ENCODE data around the gene SMG5.

Gene SMG5

DNA sequence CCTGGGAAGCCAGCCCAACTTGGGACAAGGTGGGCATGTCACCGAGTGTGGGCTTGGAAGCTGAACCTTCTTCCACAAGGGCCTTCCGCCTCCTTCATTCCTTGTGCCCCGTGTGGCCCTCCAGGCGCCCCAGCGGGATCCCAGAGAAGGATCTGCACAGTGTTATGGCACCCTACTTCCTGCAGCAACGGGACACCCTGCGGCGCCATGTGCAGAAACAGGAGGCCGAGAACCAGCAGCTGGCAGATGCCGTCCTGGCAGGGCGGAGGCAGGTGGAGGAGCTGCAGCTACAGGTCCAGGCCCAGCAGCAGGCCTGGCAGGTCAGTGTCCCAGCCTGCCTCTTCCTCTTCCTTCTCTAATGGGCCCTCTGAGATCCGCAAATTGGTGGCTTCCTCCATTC lies 46.5 kb downstream of the SMG5 start:
- Histone ChIP-seq H3K27ac (no peak overlapping the region), H3K4me3 (no peak overlapping the region), H3K27me3 (no peaks in the 10 kb centered on the region), H3K4me1 (no peaks in the 10 kb centered on the region), H3K36me3 (peaks cover 55 to 92% (median 67%) of the 10 kb centered on the region in 3 donors), H3K9me3 (no peaks in the 10 kb centered on the region)
- TF ChIP-seq, protein P1, sequence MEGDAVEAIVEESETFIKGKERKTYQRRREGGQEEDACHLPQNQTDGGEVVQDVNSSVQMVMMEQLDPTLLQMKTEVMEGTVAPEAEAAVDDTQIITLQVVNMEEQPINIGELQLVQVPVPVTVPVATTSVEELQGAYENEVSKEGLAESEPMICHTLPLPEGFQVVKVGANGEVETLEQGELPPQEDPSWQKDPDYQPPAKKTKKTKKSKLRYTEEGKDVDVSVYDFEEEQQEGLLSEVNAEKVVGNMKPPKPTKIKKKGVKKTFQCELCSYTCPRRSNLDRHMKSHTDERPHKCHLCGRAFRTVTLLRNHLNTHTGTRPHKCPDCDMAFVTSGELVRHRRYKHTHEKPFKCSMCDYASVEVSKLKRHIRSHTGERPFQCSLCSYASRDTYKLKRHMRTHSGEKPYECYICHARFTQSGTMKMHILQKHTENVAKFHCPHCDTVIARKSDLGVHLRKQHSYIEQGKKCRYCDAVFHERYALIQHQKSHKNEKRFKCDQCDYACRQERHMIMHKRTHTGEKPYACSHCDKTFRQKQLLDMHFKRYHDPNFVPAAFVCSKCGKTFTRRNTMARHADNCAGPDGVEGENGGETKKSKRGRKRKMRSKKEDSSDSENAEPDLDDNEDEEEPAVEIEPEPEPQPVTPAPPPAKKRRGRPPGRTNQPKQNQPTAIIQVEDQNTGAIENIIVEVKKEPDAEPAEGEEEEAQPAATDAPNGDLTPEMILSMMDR (IDR thresholded peaks at IDR 0.05) = no peak
- no peak for DNase-seq
- intact Hi-C loops (cut with DNase I; ENCODE audit: low total_unique reads) = no loop called here

DNA sequence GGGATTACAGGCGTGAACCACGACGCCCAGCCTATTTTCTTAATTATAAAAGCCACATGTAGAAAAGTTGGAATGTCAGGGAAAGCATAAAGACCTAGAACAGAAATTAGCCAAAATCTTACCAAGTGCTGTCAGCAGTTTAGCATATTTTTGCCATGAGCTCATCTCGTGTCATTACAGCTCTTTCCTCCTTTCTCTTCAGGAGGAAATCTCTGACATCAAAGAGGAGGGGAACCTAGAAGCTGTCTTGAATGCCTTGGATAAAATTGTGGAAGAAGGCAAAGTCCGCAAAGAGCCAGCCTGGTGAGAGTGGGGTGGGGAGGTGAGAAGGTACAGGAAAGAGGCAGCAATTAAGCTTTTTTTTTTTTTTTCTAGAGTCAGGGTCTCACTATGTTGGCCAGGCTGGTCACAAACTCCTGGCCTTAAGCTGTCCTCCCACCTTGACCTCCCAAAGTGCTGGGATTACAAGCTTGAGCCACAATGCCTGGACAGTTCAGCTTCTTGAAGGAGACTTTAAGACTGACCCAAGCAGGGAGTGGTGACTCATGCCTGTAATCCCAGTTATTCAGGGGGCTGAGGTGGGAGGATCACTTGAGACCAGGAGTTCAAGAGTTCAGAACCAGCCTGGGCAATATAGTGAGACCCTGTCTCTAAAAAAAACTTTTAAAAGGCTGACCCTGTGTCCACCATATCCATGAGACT lies 49.0 kb downstream of the SMG5 start:
- Histone ChIP-seq H3K4me3 (no peak overlapping the region), H3K9me3 (no peaks in the 10 kb centered on the region), H3K27ac (no peak overlapping the region), H3K36me3 (peaks cover 51 to 84% (median 53%) of the 10 kb centered on the region in 3 donors), H3K4me1 (no peaks in the 10 kb centered on the region), H3K27me3 (no peaks in the 10 kb centered on the region)
- TF ChIP-seq, protein P1 (IDR thresholded peaks at IDR 0.05) = no peak
- no peak for DNase-seq
- intact Hi-C loops (cut with DNase I; ENCODE audit: low total_unique reads) = no loop called here

DNA sequence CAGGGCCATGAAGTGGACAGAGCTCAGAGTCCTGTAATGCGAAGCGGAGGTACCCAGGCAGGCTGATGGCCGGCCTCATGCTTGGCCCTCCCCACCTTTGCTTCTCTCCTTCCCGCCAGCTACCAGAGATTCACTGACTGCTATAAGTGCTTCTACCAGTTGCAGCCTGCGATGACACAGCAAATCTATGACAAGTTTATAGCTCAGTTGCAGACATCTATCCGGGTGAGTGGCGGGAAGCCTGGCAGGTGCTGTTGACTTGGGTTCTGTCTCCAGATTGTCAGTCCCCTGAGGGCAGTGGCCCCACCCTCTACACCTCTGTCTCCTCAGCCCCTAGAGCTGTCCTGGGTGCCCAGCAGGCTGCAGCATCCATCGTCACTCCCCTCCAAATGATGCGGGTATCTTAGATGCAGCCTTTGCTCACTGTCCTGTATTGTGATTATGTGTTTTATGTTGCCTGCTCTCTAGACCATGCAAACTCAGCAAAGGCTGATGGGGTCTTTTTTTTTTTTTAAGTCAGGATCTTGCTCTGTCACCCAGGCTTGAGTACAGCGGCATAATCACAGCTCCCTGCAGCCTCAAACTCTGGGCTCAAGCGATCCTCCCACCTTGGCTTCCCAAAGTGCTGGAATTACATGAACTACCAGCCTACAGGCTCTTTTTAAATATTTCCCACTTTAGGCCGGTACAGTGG lies 50.3 kb downstream of the SMG5 start:
- TF ChIP-seq, protein P1 (IDR thresholded peaks at IDR 0.05) = no peak
- intact Hi-C loops (cut with DNase I; ENCODE audit: low total_unique reads) = no loop called here
- Histone ChIP-seq H3K27ac (no peak overlapping the region), H3K9me3 (no peaks in the 10 kb centered on the region), H3K27me3 (no peaks in the 10 kb centered on the region), H3K36me3 (peaks cover 38 to 83% (median 44%) of the 10 kb centered on the region in 3 donors), H3K4me3 (no peak overlapping the region), H3K4me1 (no peaks in the 10 kb centered on the region)
- no peak for DNase-seq

DNA sequence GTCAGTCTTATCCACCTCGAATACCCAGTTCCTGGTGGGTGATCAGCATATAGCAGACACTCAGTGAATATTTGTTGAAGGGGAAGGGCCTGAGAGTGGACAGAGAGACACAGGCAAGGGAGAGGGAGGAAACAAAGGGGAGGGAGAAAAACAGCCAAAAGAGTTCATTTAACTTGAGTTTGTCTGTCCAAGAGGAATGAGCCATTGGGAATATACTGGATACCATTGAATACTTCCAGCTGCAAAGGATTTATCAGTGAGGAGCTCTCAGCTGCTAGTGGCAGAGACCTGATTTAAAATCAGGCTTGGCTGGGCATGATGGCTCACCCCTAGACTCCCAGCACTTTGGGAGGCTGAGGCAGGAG lies 52.2 kb downstream of the SMG5 start:
- peaks cover 32 to 80% (median 37%) of the 10 kb centered on the region in 3 donors for H3K36me3 ChIP-seq
- TF ChIP-seq, protein P1 (IDR thresholded peaks at IDR 0.05) = no peak
- H3K9me3 ChIP-seq = no peaks in the 10 kb centered on the region
- no peaks in the 10 kb centered on the region for H3K27me3 ChIP-seq
- no peak overlapping the region for H3K27ac ChIP-seq
- H3K4me1 ChIP-seq = no peaks in the 10 kb centered on the region
- no peak overlapping the region for H3K4me3 ChIP-seq
- no peak for DNase-seq
- intact Hi-C loops (cut with DNase I; ENCODE audit: low total_unique reads) = no loop called here

DNA sequence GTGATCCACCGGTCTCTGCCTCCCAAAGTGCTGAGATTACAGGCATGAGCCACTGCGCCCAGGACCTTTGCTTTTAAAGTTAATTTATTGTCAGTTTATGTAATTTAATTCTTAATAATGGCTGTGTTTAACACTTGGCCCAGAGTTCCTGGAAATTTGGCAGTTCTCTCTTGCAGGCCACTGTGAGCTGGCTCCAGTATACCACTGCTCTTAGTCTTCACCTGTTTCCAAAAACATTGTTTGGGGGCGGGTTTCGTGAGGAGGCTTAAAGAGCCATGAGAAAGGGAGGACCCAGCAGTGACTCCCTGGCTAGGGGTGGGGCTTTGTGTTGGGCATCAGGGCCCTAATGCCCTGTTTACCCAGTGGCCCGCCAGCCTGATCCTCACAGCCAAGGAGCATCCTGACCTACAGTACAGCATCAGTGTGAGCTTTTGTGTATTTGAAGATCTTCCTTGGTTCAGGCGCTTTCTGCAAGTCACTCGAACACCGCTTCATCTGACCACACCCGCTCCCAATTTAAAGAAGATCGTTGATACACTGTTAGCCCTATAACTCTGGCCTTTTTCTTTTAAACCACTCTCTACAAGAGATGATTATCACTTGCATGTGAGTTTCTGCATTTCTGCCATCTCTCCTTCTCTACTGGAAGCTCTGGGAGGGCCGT lies 52.7 kb downstream of the SMG5 start:
- Histone ChIP-seq H3K36me3 (peaks cover 27 to 75% (median 34%) of the 10 kb centered on the region in 3 donors), H3K4me3 (no peak overlapping the region), H3K4me1 (no peaks in the 10 kb centered on the region), H3K27ac (no peak overlapping the region), H3K27me3 (no peaks in the 10 kb centered on the region), H3K9me3 (no peaks in the 10 kb centered on the region)
- TF ChIP-seq, protein P1 (IDR thresholded peaks at IDR 0.05) = no peak
- DNase-seq = no peak
- intact Hi-C loops (cut with DNase I; ENCODE audit: low total_unique reads) = loop anchor here (5.0 kb wide), 1 partner anchor 83 kb away; no protein-coding TSS in a partner anchor

Measured in tibial artery (tissue), 4 donors.